Right atrium auricular region (tissue), 2 donors: ENCODE measurements around the gene NT5M. TPM values are rescaled to one million over a fixed set of nuclear protein-coding genes. Genes with fewer than 3 reads are reported as not detected.

Experiments used
- DNase-seq: peaks from one replicate; pipeline ENCODE4 v3.0.0-alpha.2; 2019; ENCODE audit warnings: low spot score
- H3K27ac ChIP-seq, 2 donors: fragments of 200-600 bp; sonication (generic); 1 replicate in 1 of 2; 2 replicates in 1 of 2; pipeline ENCODE4 v1.5.1; 2016 to 2019
- H3K27me3 ChIP-seq, 2 donors: fragments of 200-600 bp; sonication (generic); one replicate each; pipeline versions ENCODE4 v1.5.1 to v1.6.0; 2017 to 2019
- H3K36me3 ChIP-seq: fragments of 200-600 bp; sonication (generic); one replicate; pipeline ENCODE4 v1.5.1; 2016
- H3K4me1 ChIP-seq, 2 donors: fragments of 200-600 bp; sonication (generic); one replicate each; pipeline versions ENCODE4 v1.5.1 to v1.6.0; 2017 to 2019
- H3K4me3 ChIP-seq, 2 donors: fragments of 200-600 bp; sonication (generic); 1 replicate in 1 of 2; 2 replicates in 1 of 2; pipeline ENCODE4 v1.5.1; 2017 to 2019; ENCODE audit warnings: mild to moderate bottlenecking in 1 of 2, moderate library complexity in 1 of 2
- H3K9me3 ChIP-seq, 2 donors: fragments of 200-600 bp; sonication (generic); one replicate each; pipeline ENCODE4 v1.5.1; 2019
- total RNA-seq, 2 donors: library from RNA; depleted of rRNA; stranded (reverse); fragments of >200 nt; gene quantifications; one replicate each; pipeline ENCODE4 v1.1.0, GENCODE V29; 2016
- TF ChIP-seq, protein P1 (sequence below), 2 donors: fragments of 200-600 bp; sonication (generic); IDR thresholded peaks; one replicate each; pipeline ENCODE4 v1.5.1; 2019; ENCODE audit warnings: antibody characterized with exemption in 2 of 2

Gene NT5M
- total RNA-seq, 2 donors from 2014 or later, result 4.3 to 6.7 TPM

DNA sequence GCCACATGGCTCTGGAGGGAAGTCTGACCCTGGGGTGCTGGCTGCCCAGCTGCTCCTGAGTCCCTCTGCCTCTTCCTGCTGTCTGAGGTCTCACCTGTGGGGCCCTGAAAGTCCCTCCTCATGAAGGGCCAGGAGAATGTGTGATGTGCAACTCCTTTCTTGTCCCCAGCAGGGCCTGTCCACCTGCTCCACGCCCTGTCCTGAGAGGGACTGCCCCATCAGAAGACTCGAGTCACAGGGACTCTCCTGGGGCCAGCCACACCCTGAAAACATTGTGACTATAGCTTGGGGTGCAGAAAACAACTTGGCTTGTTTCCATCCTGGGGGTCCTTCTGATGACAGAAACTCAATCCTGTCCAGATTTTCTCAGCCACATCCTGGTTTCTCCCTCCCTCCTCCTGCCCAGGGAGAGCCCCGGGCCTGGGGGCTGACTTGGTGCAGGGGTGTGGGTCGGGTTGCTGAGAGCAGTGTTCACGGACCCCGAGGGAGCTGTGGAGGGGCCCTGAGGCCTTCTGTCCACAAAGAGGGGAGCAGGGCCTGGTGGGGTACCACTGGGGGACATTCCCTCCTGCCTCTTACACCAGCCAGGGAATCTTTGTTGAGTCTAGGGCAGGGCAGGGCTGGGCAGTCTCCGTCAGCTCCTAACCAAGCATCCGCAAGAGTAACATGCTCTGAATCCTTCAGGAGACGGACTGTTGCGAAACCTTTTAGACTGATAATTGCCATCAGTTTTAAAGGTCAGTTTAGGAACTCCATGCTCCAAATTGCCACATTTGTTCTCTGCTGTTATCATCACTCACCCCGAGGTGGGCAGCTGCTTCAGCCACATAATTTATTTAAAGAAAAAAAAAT, 45.9 kb downstream of the NT5M start:
- H3K27ac ChIP-seq, result no peak overlapping the region
- H3K36me3 ChIP-seq, result no peaks in the 10 kb centered on the region
- no peaks in the 10 kb centered on the region for H3K9me3 ChIP-seq
- H3K4me3 ChIP-seq, result no peak overlapping the region
- H3K27me3 ChIP-seq, result no peaks in the 10 kb centered on the region
- TF ChIP-seq, protein P1, sequence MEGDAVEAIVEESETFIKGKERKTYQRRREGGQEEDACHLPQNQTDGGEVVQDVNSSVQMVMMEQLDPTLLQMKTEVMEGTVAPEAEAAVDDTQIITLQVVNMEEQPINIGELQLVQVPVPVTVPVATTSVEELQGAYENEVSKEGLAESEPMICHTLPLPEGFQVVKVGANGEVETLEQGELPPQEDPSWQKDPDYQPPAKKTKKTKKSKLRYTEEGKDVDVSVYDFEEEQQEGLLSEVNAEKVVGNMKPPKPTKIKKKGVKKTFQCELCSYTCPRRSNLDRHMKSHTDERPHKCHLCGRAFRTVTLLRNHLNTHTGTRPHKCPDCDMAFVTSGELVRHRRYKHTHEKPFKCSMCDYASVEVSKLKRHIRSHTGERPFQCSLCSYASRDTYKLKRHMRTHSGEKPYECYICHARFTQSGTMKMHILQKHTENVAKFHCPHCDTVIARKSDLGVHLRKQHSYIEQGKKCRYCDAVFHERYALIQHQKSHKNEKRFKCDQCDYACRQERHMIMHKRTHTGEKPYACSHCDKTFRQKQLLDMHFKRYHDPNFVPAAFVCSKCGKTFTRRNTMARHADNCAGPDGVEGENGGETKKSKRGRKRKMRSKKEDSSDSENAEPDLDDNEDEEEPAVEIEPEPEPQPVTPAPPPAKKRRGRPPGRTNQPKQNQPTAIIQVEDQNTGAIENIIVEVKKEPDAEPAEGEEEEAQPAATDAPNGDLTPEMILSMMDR (IDR thresholded peaks at IDR 0.05), result no peak
- peaks cover 0 to 15% of the 10 kb centered on the region in 2 donors for H3K4me1 ChIP-seq
- DNase-seq, result no peak

DNA sequence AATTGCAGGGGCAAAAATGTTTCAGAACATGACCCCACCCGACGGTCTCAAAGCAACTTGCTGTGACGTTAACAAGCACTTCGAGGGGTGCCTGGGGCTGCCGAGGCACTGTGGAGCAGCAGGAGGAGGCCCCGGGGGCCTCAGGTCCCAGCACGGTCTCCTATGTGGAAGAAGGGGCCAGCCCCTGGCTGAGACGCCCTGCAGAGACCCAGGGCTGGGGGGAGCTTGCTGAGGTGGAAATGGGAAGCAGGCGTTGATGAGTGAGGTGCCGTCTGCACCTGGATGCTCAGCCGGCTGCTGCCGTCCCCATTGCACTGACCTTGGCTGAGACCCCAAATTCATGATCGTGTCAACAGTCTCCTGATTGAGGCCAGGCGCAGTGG, 46.5 kb downstream of the NT5M start:
- no peak for DNase-seq
- Histone ChIP-seq H3K36me3 (no peaks in the 10 kb centered on the region), H3K27me3 (no peaks in the 10 kb centered on the region), H3K4me3 (no peak overlapping the region), H3K4me1 (peaks cover 0 to 16% of the 10 kb centered on the region in 2 donors), H3K27ac (no peak overlapping the region), H3K9me3 (no peaks in the 10 kb centered on the region)
- TF ChIP-seq, protein P1 (IDR thresholded peaks at IDR 0.05), result no peak

DNA sequence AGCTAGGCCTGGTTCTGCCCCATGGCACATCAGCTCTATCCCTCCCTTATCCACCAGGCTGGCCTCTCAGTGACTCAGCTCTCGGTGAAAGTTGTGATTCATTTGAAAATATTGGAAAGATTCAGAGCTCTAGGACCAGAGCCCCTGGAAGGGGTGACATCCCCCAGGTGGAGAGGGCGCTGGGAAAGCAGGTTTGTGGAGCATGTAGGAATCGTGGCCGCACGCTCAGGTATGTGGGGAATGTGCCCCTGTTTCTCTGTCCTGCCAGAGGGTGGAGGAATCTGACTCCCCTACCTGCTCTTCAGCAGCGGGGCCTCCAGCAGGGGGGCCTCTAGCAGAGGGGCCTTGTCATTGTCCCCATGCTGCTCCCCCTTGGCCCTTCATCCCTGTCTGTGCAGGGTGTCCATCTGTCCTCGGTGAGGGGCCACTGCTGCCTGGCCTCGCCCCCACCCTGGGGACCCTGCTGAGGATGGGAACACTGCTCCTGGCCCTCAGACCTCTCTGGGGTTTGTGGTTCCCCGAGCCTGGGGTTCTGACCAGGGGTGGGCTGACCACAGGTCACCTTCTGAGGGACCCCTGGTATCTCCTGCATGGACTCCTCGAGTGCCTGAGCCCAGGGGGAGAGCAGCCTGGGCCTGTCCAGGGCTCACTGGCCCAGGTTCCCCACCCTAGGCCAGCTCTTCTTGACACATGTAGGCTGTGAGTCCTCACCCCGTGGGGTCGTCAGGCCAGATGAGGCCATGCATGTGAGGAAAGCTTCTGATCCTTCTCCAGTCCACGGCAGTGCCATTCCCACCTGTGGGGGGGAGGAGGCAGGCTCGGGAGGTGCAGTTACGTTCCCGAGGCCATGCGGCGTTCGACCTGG, 47.5 kb downstream of the NT5M start:
- H3K27me3 ChIP-seq, result no peaks in the 10 kb centered on the region
- TF ChIP-seq, protein P1 (IDR thresholded peaks at IDR 0.05), result no peak
- H3K36me3 ChIP-seq, result no peaks in the 10 kb centered on the region
- no peak overlapping the region for H3K27ac ChIP-seq
- DNase-seq, result no peak
- H3K4me3 ChIP-seq, result no peak overlapping the region
- peaks cover 0 to 23% of the 10 kb centered on the region in 2 donors for H3K4me1 ChIP-seq
- no peaks in the 10 kb centered on the region for H3K9me3 ChIP-seq

DNA sequence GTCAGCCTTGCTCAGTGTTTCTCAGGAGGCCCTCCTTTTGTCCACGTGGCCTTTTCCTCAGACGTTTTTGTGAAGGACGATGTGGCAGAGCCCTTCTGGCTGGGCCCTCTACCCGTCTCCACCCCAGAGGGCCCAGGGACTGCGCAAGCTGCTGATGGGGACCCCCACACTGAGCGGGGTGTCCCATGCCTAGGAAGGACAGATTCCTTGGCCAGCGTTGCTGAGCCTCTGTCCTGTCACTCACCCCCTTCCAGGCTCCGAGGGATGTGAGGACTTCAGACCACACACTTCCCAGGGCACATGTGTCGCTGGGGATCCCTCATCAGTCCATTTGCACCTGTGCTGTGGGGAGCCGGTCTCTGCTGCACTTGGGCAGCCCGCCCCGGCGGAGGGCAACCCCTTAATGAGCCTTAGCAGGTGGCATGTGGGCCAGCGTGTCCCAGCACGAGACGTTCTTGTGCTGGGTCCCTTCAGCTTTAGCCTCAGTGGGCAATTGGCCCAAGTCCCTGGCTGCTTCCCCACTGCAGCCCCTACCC, 48.3 kb downstream of the NT5M start:
- Histone ChIP-seq H3K4me1 (peaks cover 0 to 26% of the 10 kb centered on the region in 2 donors), H3K9me3 (no peaks in the 10 kb centered on the region), H3K27ac (peak overlapping the region; percentile 80 to 84), H3K4me3 (no peak overlapping the region), H3K36me3 (no peaks in the 10 kb centered on the region), H3K27me3 (no peaks in the 10 kb centered on the region)
- DNase-seq, result no peak
- TF ChIP-seq, protein P1 (IDR thresholded peaks at IDR 0.05), result no peak

DNA sequence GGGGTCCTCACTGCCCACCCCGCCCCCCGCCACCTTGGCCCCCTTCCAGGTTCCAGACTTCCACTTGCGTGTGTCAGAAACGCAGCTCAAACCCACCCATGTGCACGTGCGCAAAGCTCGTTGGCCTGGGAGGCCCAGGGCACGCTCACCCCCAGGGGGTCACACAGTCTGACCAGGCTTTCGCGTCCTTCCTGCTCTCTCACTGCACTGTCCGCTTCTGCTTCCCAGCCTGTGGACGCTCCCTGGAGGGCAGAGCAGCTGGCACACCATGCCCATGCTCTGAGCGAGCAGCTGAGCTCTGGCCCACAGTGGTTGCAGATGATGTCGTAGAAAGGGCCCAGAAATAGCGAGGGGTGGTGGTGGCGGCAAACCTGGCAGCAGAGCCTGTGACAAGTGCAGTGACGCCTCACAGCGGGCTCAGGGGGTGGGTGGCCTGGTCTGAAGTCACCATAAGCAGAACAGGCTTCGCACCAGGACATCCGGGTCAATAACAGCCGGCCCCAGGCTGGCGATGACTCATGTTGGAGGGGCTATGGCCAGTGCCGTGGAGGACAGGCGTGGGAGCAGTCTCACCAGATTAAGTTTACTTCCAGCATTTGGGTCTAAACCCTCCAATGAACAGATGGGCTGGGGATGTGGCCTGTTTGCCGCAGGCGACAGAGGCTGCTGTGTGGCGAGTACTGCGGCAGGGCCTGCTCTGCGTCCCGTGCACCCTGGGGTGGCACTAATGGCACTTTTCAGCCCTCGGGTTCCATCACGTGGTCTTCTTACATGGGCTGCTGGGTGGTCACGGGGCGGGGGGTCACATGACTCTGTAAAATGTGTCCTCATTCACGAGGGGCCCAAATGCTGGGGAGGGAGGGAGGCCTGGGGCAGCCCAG, 49.0 kb downstream of the NT5M start:
- peak overlapping the region; percentile 80 to 84 for H3K27ac ChIP-seq
- H3K9me3 ChIP-seq, result no peaks in the 10 kb centered on the region
- H3K4me3 ChIP-seq, result peak overlapping the region in 1 of 2 donors; percentile 1
- no peaks in the 10 kb centered on the region for H3K36me3 ChIP-seq
- peaks cover 0 to 27% of the 10 kb centered on the region in 2 donors for H3K4me1 ChIP-seq
- TF ChIP-seq, protein P1 (IDR thresholded peaks at IDR 0.05), result no peak
- peak; percentile 84 for DNase-seq
- no peaks in the 10 kb centered on the region for H3K27me3 ChIP-seq
